CD14-positive monocyte (primary cell): ENCODE data around the gene R3HDM1. TPM values are rescaled to one million over a fixed set of nuclear protein-coding genes. Genes with fewer than 3 reads are reported as not detected.

Source experiments
- DNase-seq, 3 donors: peaks; one replicate each; pipeline ENCODE4 v3.0.0-alpha.2; 2011 to 2022
- H2AFZ ChIP-seq: 2 replicates; pipeline ENCODE4 v1.6.0; 2012; ENCODE audit warnings: mild to moderate bottlenecking, low read depth, low read length, inconsistent platforms; ENCODE audit not compliant: insufficient read depth, poor library complexity, severe bottlenecking
- H3K27ac ChIP-seq, 2 donors: 1 replicate in 1 of 2; 2 replicates in 1 of 2; pipeline ENCODE4 v1.5.1; 2012 to 2013; ENCODE audit warnings: low read length in 2 of 2, control low read depth in 1 of 2, inconsistent platforms in 1 of 2, low read depth in 1 of 2, mild to moderate bottlenecking in 1 of 2
- H3K27me3 ChIP-seq, 2 donors: one replicate each; pipeline versions ENCODE4 v1.6.0 to v1.6.1; 2011 to 2013; ENCODE audit warnings: low read length in 2 of 2; ENCODE audit not compliant: control insufficient read depth in 2 of 2, insufficient read depth in 2 of 2
- H3K36me3 ChIP-seq, 2 donors: replicated peaks in 1 of 2; 1 replicate in 1 of 2; 2 replicates in 1 of 2; pipeline versions ENCODE4 v1.5.1 to v1.6.1; 2012 to 2013; ENCODE audit warnings: low read length in 2 of 2, control low read depth in 1 of 2, inconsistent platforms in 1 of 2, mild to moderate bottlenecking in 1 of 2; ENCODE audit not compliant: insufficient read depth in 2 of 2, control insufficient read depth in 1 of 2
- H3K4me1 ChIP-seq, 2 donors: 1 replicate in 1 of 2; 2 replicates in 1 of 2; pipeline versions ENCODE4 v1.5.1 to v1.6.1; 2012 to 2013; ENCODE audit warnings: low read length in 2 of 2, control low read depth in 1 of 2, inconsistent platforms in 1 of 2, mild to moderate bottlenecking in 1 of 2, moderate library complexity in 1 of 2; ENCODE audit not compliant: insufficient read depth in 2 of 2, control insufficient read depth in 1 of 2
- H3K4me2 ChIP-seq: replicated peaks from 2 replicates; pipeline ENCODE3; 2012; ENCODE audit warnings: low read length, moderate library complexity, mild to moderate bottlenecking; ENCODE audit not compliant: poor library complexity, severe bottlenecking; ENCODE audit errors: extremely low read depth
- H3K4me3 ChIP-seq, 3 experiments: fragments of 200-600 bp in 1 of 3; sonication (generic) in 1 of 3; replicated peaks in 1 of 3; 1 replicate in 2 of 3; 2 replicates in 1 of 3; pipeline ENCODE4 v1.5.1; 2011 to 2013; ENCODE audit warnings: low read length in 3 of 3, mild to moderate bottlenecking in 3 of 3, control low read depth in 2 of 3, low read depth in 2 of 3, inconsistent platforms in 1 of 3, moderate library complexity in 1 of 3
- H3K79me2 ChIP-seq: 2 replicates; pipeline ENCODE4 v1.6.0; 2012; ENCODE audit warnings: mild to moderate bottlenecking, control low read depth, inconsistent platforms, low read length, moderate library complexity; ENCODE audit not compliant: insufficient read depth
- H3K9ac ChIP-seq: 2 replicates; pipeline ENCODE4 v1.6.0; 2017; ENCODE audit warnings: low read length, mild to moderate bottlenecking; ENCODE audit not compliant: insufficient read depth, poor library complexity, severe bottlenecking
- H3K9me3 ChIP-seq, 2 donors: replicated peaks in 1 of 2; 1 replicate in 1 of 2; 2 replicates in 1 of 2; pipeline versions ENCODE4 v1.5.1 to v1.6.1; 2012 to 2013; ENCODE audit warnings: low read length in 2 of 2, control low read depth in 1 of 2; ENCODE audit not compliant: control insufficient read depth in 1 of 2, insufficient read depth in 1 of 2
- H4K20me1 ChIP-seq: 2 replicates; pipeline ENCODE4 v1.6.0; 2012; ENCODE audit warnings: mild to moderate bottlenecking, low read length, control low read depth, moderate library complexity; ENCODE audit not compliant: insufficient read depth
- H3K27ac Mint-ChIP-seq, 7 donors: one replicate each; pipeline ENCODE4 v1.8.0; 2020; ENCODE audit warnings: mild to moderate bottlenecking in 7 of 7, mixed read lengths in 7 of 7, moderate library complexity in 6 of 7, inconsistent platforms in 2 of 7
- H3K27me3 Mint-ChIP-seq, 3 donors: one replicate each; pipeline ENCODE4 v1.8.0; 2021 to 2022; ENCODE audit warnings: low read depth in 3 of 3, mild to moderate bottlenecking in 3 of 3, mixed read lengths in 3 of 3, moderate library complexity in 3 of 3, inconsistent platforms in 1 of 3
- H3K36me3 Mint-ChIP-seq, 2 donors: one replicate each; pipeline ENCODE4 v1.8.0; 2020; ENCODE audit warnings: mixed read lengths in 2 of 2, inconsistent platforms in 1 of 2, mild to moderate bottlenecking in 1 of 2
- H3K4me1 Mint-ChIP-seq: one replicate; pipeline ENCODE4 v1.8.0; 2020; ENCODE audit warnings: mild to moderate bottlenecking, mixed read lengths
- H3K4me3 Mint-ChIP-seq, 2 donors: one replicate each; pipeline ENCODE4 v1.8.0; 2020; ENCODE audit warnings: mild to moderate bottlenecking in 2 of 2, mixed read lengths in 2 of 2, moderate library complexity in 1 of 2
- H3K9me3 Mint-ChIP-seq, 7 donors: one replicate each; pipeline ENCODE4 v1.8.0; 2020 to 2022; ENCODE audit warnings: mixed read lengths in 7 of 7, mild to moderate bottlenecking in 6 of 7, moderate library complexity in 6 of 7, inconsistent platforms in 2 of 7
- WGBS: methylation state at CpG from one replicate; pipeline ENCODE4 v1.1.5; 2013; ENCODE audit warnings: missing lambda C conversion rate; ENCODE audit not compliant: insufficient coverage; 5-methylcytosine and 5-hydroxymethylcytosine counted together
- intact Hi-C, 2 donors: fragments of 100-400 bp; cut with micrococcal nuclease; formaldehyde crosslinking; loops; one replicate each; pipeline versions ENCODE4 v1.15.0 to v1.15.1; 2023
- polyA plus RNA-seq, 3 donors: library from polyadenylated mRNA; depleted of rRNA in 1 of 3; unstranded in 2 of 3; stranded (reverse) in 1 of 3; fragments of 300-500 nt in 2 of 3; fragments of >200 nt in 1 of 3; fragmentation: Illumina TruSeq in 2 of 3; gene quantifications; 1 replicate in 2 of 3; 2 replicates in 1 of 3; pipeline ENCODE4 v1.2.3, GENCODE V29; 2012 to 2021
- TF ChIP-seq, protein P1 (sequence below): fragments of 200-600 bp; IDR thresholded peaks from one replicate; pipeline ENCODE4 v1.8.0; 2022; ENCODE audit warnings: antibody characterized with exemption, mild to moderate bottlenecking

R3HDM1 gene
- polyA plus RNA-seq, 3 donors, result 5.4 to 24.5 (median 13.1) TPM

DNA sequence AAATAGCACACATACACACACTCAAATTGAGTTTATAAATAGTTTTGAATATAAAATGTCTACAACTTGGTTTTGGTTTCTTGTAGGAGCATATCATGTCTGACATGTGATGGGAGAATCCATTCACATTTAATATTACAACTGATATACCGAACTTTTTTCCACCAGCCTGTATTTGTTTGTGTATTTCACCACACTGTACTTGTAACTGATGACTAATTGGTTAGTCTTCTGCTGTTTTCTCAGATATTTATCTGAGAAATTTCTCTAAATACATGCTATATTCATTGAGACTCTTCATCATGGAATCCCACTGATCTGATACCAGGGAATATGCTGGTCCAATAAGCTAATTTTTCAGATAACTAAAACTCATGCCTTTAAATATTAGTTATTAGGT lies 154.1 kb downstream of the R3HDM1 start:
- Histone ChIP-seq H3K4me3 (no peak overlapping the region), H3K9ac (no peak overlapping the region), H3K36me3 (peaks cover 14 to 41% of the 10 kb centered on the region in 2 donors), H3K27ac (no peak overlapping the region), H3K9me3 (no peaks in the 10 kb centered on the region), H3K79me2 (no peaks in the 10 kb centered on the region), H3K27me3 (no peaks in the 10 kb centered on the region), H2AFZ (no peak overlapping the region), H4K20me1 (no peaks in the 10 kb centered on the region), H3K4me1 (no peaks in the 10 kb centered on the region), H3K4me2 (no peak overlapping the region)
- TF ChIP-seq, protein P1, sequence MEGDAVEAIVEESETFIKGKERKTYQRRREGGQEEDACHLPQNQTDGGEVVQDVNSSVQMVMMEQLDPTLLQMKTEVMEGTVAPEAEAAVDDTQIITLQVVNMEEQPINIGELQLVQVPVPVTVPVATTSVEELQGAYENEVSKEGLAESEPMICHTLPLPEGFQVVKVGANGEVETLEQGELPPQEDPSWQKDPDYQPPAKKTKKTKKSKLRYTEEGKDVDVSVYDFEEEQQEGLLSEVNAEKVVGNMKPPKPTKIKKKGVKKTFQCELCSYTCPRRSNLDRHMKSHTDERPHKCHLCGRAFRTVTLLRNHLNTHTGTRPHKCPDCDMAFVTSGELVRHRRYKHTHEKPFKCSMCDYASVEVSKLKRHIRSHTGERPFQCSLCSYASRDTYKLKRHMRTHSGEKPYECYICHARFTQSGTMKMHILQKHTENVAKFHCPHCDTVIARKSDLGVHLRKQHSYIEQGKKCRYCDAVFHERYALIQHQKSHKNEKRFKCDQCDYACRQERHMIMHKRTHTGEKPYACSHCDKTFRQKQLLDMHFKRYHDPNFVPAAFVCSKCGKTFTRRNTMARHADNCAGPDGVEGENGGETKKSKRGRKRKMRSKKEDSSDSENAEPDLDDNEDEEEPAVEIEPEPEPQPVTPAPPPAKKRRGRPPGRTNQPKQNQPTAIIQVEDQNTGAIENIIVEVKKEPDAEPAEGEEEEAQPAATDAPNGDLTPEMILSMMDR, result no peak
- Mint-ChIP-seq H3K9me3 (peaks cover 0 to 4% (median 0%) of the 10 kb centered on the region in 7 donors), H3K36me3 (peaks cover 30 to 51% of the 10 kb centered on the region in 2 donors), H3K27ac (no peak overlapping the region), H3K4me3 (no peak overlapping the region), H3K4me1 (peaks cover 10% of the 10 kb centered on the region), H3K27me3 (peaks cover 0 to 3% (median 0%) of the 10 kb centered on the region in 3 donors)
- no CpG with 5 or more reads among the region's 1 CpG for WGBS
- no peak for DNase-seq
- intact Hi-C loops, result no loop called here

- no peak for DNase-seq
- Histone ChIP-seq H3K27me3 (no peaks in the 10 kb centered on the region), H3K27ac (no peak overlapping the region), H3K4me3 (no peak overlapping the region), H3K4me2 (no peak overlapping the region), H3K79me2 (no peaks in the 10 kb centered on the region), H3K9me3 (no peaks in the 10 kb centered on the region), H4K20me1 (no peaks in the 10 kb centered on the region), H2AFZ (no peak overlapping the region), H3K4me1 (no peaks in the 10 kb centered on the region), H3K36me3 (peaks cover 3 to 22% of the 10 kb centered on the region in 2 donors), H3K9ac (no peak overlapping the region)
- Mint-ChIP-seq H3K27ac (no peak overlapping the region), H3K4me1 (peaks cover 10% of the 10 kb centered on the region), H3K36me3 (peaks cover 17 to 38% of the 10 kb centered on the region in 2 donors), H3K4me3 (no peak overlapping the region), H3K9me3 (no peaks in the 10 kb centered on the region), H3K27me3 (peaks cover 0 to 3% (median 0%) of the 10 kb centered on the region in 3 donors)
- TF ChIP-seq, protein P1, result no peak
- intact Hi-C loops, result no loop called here
Observed at GRCh38 chr2:135688978-135689377, 157.7 kb downstream of the R3HDM1 start.
